Measurements from ENCODE around the gene KIF18A. TPM values are rescaled to one million over a fixed set of nuclear protein-coding genes. Genes with fewer than 3 reads are reported as not detected.

The KIF18A gene
- total and polyA plus RNA-seq, 2 of the 8 experiments (the other 6 are each of a cell fraction or from before 2014, with no cell fraction given): 4.0 to 23.3 TPM

GRCh38 chr11:28139841-28140415 lies 32.0 kb upstream of the KIF18A start:
- H3K23ac ChIP-seq (ENCODE audit: insufficient read length): no peak overlapping the region
- no peak overlapping the region for H3K4ac ChIP-seq (replicated peaks; ENCODE audit: insufficient read length, low read depth, low read length)
- H3K79me2 ChIP-seq (ENCODE audit: control insufficient read depth in 1 of 2, insufficient read depth in 2 of 2, low read length in 2 of 2): no peaks in the 10 kb centered on the region
- H2BK20ac ChIP-seq (ENCODE audit: low read length): no peak overlapping the region
- no peak overlapping the region for H4K8ac ChIP-seq (ENCODE audit: extremely low read depth, insufficient read depth, low read length)
- no peaks in the 10 kb centered on the region for H3K4me1 ChIP-seq (replicated peaks in 1 of 4; ENCODE audit: control insufficient read depth in 3 of 4, insufficient read depth in 4 of 4, low read length in 3 of 4)
- no peak overlapping the region for H2AFZ ChIP-seq (ENCODE audit: low read length)
- no peak overlapping the region for H2BK120ac ChIP-seq (replicated peaks; ENCODE audit: low read depth, low read length)
- FAIRE-seq (no peak), DNase-seq (ENCODE audit: low read depth in 1 of 2, low spot score in 2 of 2) (no peak)
- H3K27me3 ChIP-seq (replicated peaks in 1 of 4; ENCODE audit: control insufficient read depth in 3 of 4, extremely low read depth in 1 of 4, insufficient read depth in 3 of 4, low read length in 3 of 4): no peaks in the 10 kb centered on the region
- H3K14ac ChIP-seq (ENCODE audit: insufficient read length): no peak overlapping the region
- POLR2A ChIA-PET (ENCODE audit: partially characterized antibody): interaction anchor here (0.6 to 1.2 kb wide), 2 partner anchors 9 to 11 kb away, joined by 3 read pairs; no protein-coding TSS in a partner anchor
- no peaks in the 10 kb centered on the region for H3K79me1 ChIP-seq (ENCODE audit: low read depth, low read length)
- CTCF ChIA-PET (ENCODE audit: partially characterized antibody): interaction anchor here (0.6 to 1.6 kb wide), 2 partner anchors 19 to 441 kb away, joined by 3 to 4 read pairs; no protein-coding TSS in a partner anchor
- WGBS, 2 experiments (ENCODE audit: extremely low coverage in 1 of 2, insufficient coverage in 1 of 2, insufficient read length in 1 of 2, insufficient replicate concordance in 2 of 2, low coverage in 1 of 2, low lambda C conversion rate in 2 of 2, missing lambda C conversion rate in 1 of 2): 93% methylated on average over 5 of the region's 5 CpGs; no CpG with 5 or more reads in 1 of the 2 experiments
- H2BK15ac ChIP-seq (ENCODE audit: low read length): no peak overlapping the region
- H2AK5ac ChIP-seq (ENCODE audit: low read depth, low read length): no peak overlapping the region
- no peak overlapping the region for H3K4me2 ChIP-seq (ENCODE audit: insufficient read depth in 1 of 2, low read depth in 2 of 2, low read length in 2 of 2)
- no peak overlapping the region for H4K91ac ChIP-seq (replicated peaks; ENCODE audit: insufficient read length, low read length)
- no peak overlapping the region for H3K56ac ChIP-seq (replicated peaks; ENCODE audit: insufficient read length, low read depth, low read length)
- H3K36me3 ChIP-seq (ENCODE audit: control insufficient read depth in 2 of 4, insufficient read depth in 4 of 4, low read length in 3 of 4): peaks cover 0 to 41% (median 12%) of the 10 kb centered on the region in 4 experiments; a peak in 4 of 8 replicates
- no peak overlapping the region for H3K9ac ChIP-seq (replicated peaks in 1 of 4; ENCODE audit: extremely low read depth in 1 of 4, low read depth in 3 of 4, low read length in 3 of 4)
- H3K4me3 ChIP-seq (ENCODE audit: extremely low read depth in 1 of 4, insufficient read depth in 2 of 4, low read depth in 3 of 4, low read length in 4 of 4): no peak overlapping the region
- no peak overlapping the region for H3K27ac ChIP-seq (ENCODE audit: low read depth, low read length)
- H3K18ac ChIP-seq (ENCODE audit: extremely low read depth, low read length): no peak overlapping the region
- no peak overlapping the region for H4K5ac ChIP-seq (ENCODE audit: insufficient read length, low read depth, low read length)
- TF ChIP-seq RFX5 (IDR thresholded peaks at IDR 0.05; ENCODE audit: borderline replicate concordance, low read depth, low read length) (no peak), KDM1A (IDR thresholded peaks at IDR 0.05; ENCODE audit: borderline replicate concordance, low read length) (no peak), NANOG (IDR thresholded peaks at IDR 0.05; ENCODE audit: insufficient read depth, low read depth, low read length, poor library complexity, severe bottlenecking) (no peak), YY1 (IDR thresholded peaks at IDR 0.05; ENCODE audit: low read depth, low read length) (no peak), EZH2 (IDR thresholded peaks at IDR 0.05; ENCODE audit: low read depth, low read length, severe bottlenecking) (no peak), SP2 (IDR thresholded peaks at IDR 0.05; ENCODE audit: low read length) (no peak)
- no peaks in the 10 kb centered on the region; the same call in 1 of the 2 replicates for H3K23me2 ChIP-seq (ENCODE audit: low read depth, low read length)
- H3K9me3 ChIP-seq (ENCODE audit: insufficient read depth in 2 of 2, low read depth in 1 of 2, low read length in 1 of 2): peaks cover 52 to 55% of the 10 kb centered on the region in 2 experiments
- H4K20me1 ChIP-seq (replicated peaks in 1 of 2; ENCODE audit: control insufficient read depth in 1 of 2, insufficient read depth in 2 of 2, low read length in 2 of 2): no peaks in the 10 kb centered on the region
- no peak overlapping the region for H2BK5ac ChIP-seq (ENCODE audit: low read depth, low read length)
- H2BK12ac ChIP-seq (ENCODE audit: low read depth, low read length): no peak overlapping the region
